BLaER1 (cell line): ENCODE measurements around the gene FAM240A.

Experiments used
- H3K27ac ChIP-seq: shearing (Covaris generic); formaldehyde crosslinking; 2 replicates; pipeline ENCODE4 v1.8.1; 2022
- H3K27me3 ChIP-seq: shearing (Covaris generic); formaldehyde crosslinking; 2 replicates; pipeline ENCODE4 v1.8.1; 2022
- H3K36me3 ChIP-seq: shearing (Covaris generic); formaldehyde crosslinking; 2 replicates; pipeline ENCODE4 v1.8.1; 2022
- H3K4me1 ChIP-seq: shearing (Covaris generic); formaldehyde crosslinking; 2 replicates; pipeline ENCODE4 v1.8.1; 2022
- H3K4me2 ChIP-seq: shearing (Covaris generic); formaldehyde crosslinking; 2 replicates; pipeline ENCODE4 v1.8.1; 2022
- H3K4me3 ChIP-seq: shearing (Covaris generic); formaldehyde crosslinking; 2 replicates; pipeline ENCODE4 v1.8.1; 2022
- H3K9ac ChIP-seq: shearing (Covaris generic); formaldehyde crosslinking; 2 replicates; pipeline ENCODE4 v1.8.1; 2022
- H3K9me3 ChIP-seq: shearing (Covaris generic); formaldehyde crosslinking; 2 replicates; pipeline ENCODE4 v1.8.1; 2022
- H4K20me1 ChIP-seq: shearing (Covaris generic); formaldehyde crosslinking; 2 replicates; pipeline ENCODE4 v1.8.1; 2022
- Cebpa-rat ChIP-seq: shearing (Covaris generic); IDR thresholded peaks from 2 replicates; pipeline ENCODE4 v1.8.1; 2022

The FAM240A gene

DNA sequence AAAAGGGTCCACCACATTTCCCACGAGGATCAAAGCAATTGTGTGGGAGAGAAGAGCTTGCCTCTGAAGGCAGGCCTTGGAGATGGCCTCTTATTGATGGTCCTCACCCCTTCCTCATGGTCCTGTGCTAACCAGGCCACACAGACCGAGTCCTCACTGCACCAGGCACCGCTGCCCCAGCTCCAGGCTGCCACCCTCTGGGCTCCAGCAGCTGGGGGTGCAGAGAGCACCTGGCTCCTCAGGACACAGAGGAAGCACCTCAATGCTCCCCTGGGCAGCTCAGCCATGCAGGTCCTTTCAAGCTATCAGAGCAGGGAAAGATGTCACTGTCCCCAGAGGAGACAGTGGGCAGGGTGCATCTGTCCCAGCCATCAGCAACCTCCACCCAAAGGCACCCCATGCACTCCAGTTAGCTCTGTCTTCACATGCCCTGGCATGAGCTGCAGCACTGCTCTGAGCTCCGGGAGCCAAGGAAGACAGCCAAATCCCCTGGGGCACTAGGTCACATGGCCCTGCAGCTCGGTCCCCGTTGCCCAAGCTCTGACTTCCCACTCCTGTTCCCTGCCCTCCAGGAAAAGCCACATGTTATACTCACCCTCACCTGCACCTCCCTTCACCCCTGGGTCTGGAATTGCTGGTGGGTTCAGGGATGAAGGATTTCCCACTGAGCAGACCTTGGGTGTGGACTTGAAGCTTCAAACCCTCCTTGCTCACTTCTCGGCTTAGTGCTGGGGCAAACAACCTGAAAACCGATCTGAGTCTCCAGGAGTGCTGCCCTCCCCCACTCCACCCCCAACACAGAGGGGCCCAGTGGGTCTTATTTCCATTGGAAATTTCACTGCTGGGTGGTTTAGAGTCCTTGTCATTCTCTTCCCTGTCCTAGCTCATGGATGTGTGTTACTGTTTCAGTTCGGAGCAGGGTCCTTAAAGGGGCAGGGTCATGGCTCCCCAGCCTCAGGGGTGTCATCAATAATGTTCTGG, 48.5 kb downstream of the FAM240A start:
- Histone ChIP-seq H3K4me1 (peaks cover 47% of the 10 kb centered on the region), H3K9ac (no peak overlapping the region), H3K27me3 (no peaks in the 10 kb centered on the region), H3K9me3 (no peaks in the 10 kb centered on the region), H4K20me1 (no peaks in the 10 kb centered on the region), H3K4me2 (peak overlapping the region; percentile 74), H3K4me3 (no peak overlapping the region), H3K36me3 (no peaks in the 10 kb centered on the region), H3K27ac (no peak overlapping the region)
- TF ChIP-seq Cebpa-rat, result no peak

DNA sequence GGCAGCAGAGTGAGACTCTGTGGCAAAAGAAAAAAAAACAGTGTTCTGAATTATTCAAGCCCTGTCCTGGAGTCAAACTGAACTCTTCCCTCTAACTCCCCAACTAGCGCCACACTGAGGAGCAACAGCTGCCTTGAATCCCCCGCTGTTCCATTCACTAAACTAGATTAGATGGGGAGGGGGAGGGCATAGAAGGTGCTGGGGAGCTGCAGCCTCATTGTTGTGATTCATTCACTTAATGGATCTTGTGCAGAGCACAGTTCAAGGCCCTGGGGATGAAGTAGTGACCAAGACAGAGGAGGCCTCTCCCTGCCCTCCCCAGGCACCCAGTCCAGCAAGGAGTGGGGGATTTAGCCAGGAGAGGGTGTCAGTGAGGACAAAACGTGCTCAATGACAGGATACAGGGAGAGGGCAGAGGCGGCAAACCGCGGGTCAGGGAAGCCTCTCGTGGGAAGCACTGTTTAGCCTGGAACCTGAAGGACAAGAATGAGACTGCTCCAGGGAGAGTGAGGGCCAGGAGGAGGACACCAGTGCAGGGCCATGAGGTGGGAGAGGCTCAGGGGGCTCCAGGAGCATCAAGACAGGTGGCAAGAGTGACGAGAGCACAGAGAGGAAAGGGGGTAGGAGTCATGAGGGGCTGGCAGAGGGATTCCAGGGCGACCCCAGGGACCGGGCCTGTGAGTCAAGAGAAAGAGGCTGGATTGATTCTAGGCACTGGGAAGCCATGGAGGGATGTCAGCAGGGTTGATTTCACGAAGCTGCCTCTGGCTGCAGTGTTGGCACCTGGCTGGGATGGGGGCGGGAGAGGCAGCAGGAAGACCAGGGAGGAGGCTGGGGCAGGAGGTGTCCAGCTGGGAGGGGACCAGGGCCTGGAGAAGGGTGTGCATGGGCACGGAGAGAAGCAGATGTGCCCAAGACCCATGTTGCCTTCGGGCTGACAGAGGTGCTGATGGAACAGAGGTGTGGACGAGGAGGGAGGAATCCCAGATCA, 49.7 kb downstream of the FAM240A start:
- no peaks in the 10 kb centered on the region for H3K27me3 ChIP-seq
- H3K9me3 ChIP-seq, result no peaks in the 10 kb centered on the region
- TF ChIP-seq Cebpa-rat, result no peak
- no peaks in the 10 kb centered on the region for H3K36me3 ChIP-seq
- H3K4me3 ChIP-seq, result no peak overlapping the region
- H3K9ac ChIP-seq, result no peak overlapping the region
- no peaks in the 10 kb centered on the region for H4K20me1 ChIP-seq
- H3K27ac ChIP-seq, result no peak overlapping the region
- no peak overlapping the region for H3K4me2 ChIP-seq
- peaks cover 51% of the 10 kb centered on the region for H3K4me1 ChIP-seq

DNA sequence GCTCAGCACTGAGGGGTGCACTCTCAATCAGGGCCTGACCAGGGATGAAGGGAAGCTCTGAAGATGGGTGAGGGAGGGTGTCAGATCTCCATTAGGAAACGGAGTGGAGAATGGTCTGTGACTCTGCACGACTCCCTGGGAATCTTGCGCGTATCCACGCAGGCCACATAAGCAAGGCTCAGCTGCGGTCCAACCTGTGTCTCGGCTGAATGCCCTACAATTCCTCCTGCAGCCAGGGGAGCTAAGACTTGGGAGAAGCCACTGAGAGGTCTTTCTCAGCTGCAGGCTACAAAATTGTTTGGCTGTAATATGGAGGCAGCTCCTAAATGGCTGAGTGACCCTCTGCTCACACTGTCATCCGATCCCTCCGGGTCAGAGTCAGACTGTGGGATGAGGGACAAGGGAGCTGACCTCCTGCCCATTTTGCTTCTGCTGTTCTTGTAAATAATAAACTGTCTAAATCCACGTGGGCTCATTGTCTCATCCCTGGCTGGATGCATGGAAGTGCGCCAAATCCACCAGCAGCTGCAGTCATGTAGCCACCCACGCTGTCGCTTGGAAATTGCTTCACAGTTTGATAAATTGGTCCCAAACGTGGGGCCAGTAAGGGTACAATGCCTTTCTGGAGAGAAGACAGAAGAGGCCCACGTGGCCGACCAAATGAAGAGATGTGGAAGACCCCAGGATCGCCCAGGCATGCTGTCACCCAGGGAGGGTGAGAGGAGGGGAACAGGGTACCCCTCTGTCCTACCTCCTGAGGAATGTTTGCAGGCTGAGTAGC, 50.6 kb downstream of the FAM240A start:
- H4K20me1 ChIP-seq, result no peaks in the 10 kb centered on the region
- no peaks in the 10 kb centered on the region for H3K36me3 ChIP-seq
- no peak overlapping the region for H3K9ac ChIP-seq
- no peaks in the 10 kb centered on the region for H3K27me3 ChIP-seq
- H3K9me3 ChIP-seq, result no peaks in the 10 kb centered on the region
- no peak overlapping the region for H3K27ac ChIP-seq
- TF ChIP-seq Cebpa-rat, result no peak
- H3K4me1 ChIP-seq, result peaks cover 46% of the 10 kb centered on the region
- H3K4me2 ChIP-seq, result no peak overlapping the region
- H3K4me3 ChIP-seq, result no peak overlapping the region

DNA sequence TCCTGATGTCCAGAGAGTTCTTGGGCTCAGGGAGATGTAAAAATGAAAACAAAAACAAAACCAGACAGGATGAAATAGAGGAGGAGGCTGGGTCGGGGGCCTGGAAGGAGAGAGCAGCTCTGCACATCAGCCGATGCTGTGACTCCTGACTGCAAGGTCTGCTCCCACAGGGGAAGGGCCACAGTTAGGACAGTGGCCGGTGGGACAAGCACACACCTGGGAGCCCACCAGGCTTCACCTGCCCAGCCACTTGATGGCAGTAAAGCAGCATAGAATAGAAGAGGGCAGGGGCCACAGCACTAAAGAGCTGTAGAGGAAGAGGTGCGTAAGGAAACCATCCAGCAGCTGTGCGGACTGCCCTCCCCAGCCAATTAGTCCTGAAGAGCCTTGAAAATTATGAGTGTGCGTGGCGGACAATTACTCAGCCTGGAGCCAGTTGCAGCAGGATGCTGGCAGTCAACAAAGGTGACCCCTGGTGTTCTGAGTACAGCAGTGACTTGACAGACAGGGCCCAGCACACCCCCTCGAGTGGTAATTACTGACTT, 51.3 kb downstream of the FAM240A start:
- no peak for TF ChIP-seq Cebpa-rat

DNA sequence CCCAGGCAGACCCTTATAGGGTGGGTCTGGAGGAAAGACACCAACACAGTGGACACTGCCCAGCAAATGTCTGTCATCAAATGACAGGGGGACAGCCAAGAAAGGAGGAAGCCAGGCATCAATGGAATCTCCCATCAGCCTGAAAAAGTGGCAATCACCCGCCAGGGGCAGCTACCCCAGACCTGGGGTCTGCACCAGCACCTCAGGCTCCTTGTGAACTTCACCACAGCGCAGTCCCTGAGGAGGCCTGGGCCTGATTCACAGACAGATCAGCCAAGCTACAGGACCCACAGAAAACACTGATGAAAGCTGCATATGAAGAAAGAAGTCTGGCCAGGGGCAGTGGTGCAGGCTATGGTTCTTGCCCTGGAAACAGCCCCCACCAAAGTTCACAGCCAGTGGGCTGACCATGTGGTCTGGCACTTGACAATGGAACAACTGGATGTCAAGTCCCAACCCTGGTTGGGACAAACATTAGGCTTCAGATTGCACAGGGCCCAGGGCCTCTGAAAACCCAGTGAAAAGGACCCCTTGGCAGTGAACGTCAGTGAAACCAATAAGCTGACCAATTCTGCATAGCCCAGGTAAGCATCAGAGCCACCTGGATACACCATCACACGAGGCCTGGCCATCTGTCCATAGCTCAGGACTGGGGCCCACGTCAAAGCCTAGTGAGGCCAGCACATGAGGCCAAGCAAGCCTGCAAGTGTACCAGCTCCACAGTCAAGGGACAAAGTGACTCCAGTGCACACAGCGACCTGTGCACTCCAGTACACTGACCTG, 52.1 kb downstream of the FAM240A start:
- Histone ChIP-seq H3K4me1 (peaks cover 33% of the 10 kb centered on the region), H3K4me3 (no peak overlapping the region), H3K9ac (no peak overlapping the region), H4K20me1 (no peaks in the 10 kb centered on the region), H3K9me3 (no peaks in the 10 kb centered on the region), H3K36me3 (no peaks in the 10 kb centered on the region), H3K27me3 (no peaks in the 10 kb centered on the region), H3K4me2 (no peak overlapping the region), H3K27ac (no peak overlapping the region)
- TF ChIP-seq Cebpa-rat, result no peak

More for the DNA sequence above, 51.3 kb downstream of the FAM240A start:
- Histone ChIP-seq H3K27me3 (no peaks in the 10 kb centered on the region), H3K9me3 (no peaks in the 10 kb centered on the region), H3K27ac (no peak overlapping the region), H3K4me2 (no peak overlapping the region), H3K36me3 (no peaks in the 10 kb centered on the region), H3K9ac (no peak overlapping the region), H3K4me3 (no peak overlapping the region), H3K4me1 (peaks cover 40% of the 10 kb centered on the region), H4K20me1 (no peaks in the 10 kb centered on the region)

DNA sequence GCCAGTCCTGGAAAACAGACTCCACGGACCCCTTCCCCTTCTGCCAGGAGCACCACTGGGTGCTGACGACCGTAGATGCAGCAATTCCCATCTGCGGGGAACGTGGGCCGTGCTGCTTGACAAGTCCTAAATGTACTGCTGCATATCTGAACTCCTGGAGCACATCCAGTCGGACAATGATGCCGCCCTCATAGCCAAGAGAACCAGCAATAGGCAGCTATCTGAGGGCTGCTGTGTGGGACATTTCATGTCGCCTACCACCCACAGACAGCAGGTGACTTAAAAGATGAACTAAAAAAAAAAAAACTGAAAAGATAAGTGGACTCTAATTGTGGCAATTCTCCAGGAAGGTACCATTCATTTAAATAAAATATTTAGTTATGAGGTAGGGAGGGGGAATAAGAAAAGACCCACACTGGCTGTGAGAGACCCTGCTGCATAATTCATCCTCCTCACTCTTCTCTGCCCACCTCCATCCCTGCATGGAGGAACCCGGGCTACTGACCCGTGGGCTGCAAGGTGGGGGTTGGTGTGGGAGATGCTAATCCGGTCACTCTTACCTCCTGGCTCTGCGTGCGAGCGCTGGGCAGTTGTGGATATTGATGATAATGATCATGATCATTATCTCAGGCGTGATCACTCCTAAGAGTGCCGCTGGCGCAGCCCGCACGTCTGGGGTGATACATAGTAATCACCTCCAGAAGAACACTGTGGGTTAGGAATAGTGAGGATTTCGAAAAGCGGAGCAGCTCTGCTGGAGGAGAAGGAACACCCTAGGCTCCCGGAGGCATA, 52.8 kb downstream of the FAM240A start:
- peaks cover 25% of the 10 kb centered on the region for H3K4me1 ChIP-seq
- no peak overlapping the region for H3K27ac ChIP-seq
- H3K9ac ChIP-seq, result no peak overlapping the region
- no peaks in the 10 kb centered on the region for H3K27me3 ChIP-seq
- no peaks in the 10 kb centered on the region for H3K9me3 ChIP-seq
- H4K20me1 ChIP-seq, result no peaks in the 10 kb centered on the region
- no peaks in the 10 kb centered on the region for H3K36me3 ChIP-seq
- TF ChIP-seq Cebpa-rat, result no peak
- no peak overlapping the region for H3K4me3 ChIP-seq
- H3K4me2 ChIP-seq, result no peak overlapping the region

DNA sequence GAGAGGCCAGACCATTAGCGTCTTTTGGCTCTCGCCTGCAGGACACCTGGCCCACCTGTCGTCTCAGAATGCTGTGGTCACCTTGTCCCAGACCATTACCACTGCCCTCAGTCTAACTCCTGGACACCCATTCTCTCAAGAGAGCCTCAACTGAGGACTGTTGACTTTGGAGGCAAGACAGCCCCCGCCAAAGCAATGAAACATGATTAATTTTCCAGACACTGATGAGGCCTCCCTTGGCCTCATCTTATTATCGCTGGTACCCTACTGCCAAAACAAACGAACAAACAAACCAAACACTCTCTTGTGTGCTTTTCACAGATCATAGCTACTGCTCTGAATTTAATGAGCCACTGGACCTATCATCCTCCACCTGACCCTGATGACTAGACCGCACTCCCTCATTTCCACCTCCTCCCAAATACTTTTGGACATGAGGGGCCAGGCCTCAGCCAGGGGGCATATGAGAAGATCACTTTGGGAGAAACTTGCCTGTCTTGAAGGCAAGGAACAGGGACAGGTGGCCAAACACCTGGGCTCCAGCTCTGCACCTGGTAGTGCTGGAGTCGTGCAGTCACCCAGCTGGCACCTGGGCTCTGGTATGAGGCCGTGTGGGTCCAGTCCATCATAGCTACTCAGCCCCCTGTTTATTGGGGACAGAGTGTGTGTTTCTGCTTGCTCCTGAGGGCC, 53.6 kb downstream of the FAM240A start:
- no peak for TF ChIP-seq Cebpa-rat

More for the DNA sequence above, 53.6 kb downstream of the FAM240A start:
- Histone ChIP-seq H4K20me1 (no peaks in the 10 kb centered on the region), H3K4me3 (no peak overlapping the region), H3K9ac (no peak overlapping the region), H3K27ac (no peak overlapping the region), H3K36me3 (no peaks in the 10 kb centered on the region), H3K4me2 (no peak overlapping the region), H3K9me3 (no peaks in the 10 kb centered on the region), H3K4me1 (peaks cover 25% of the 10 kb centered on the region), H3K27me3 (no peaks in the 10 kb centered on the region)
